Motor neuron (in vitro differentiated cells): ENCODE measurements around the gene STAG3. TPM values are rescaled to one million over a fixed set of nuclear protein-coding genes. Genes with fewer than 3 reads are reported as not detected.
"Not testable (repeated sequence)": the region's sequence is repeated elsewhere in the genome, so short reads cannot be mapped to it uniquely, and the experiment has no call there.

Source experiments
- ATAC-seq, 8 experiments: fragments of 200-7000 bp; cut with Tn5 transposase; replicated peaks in 6 of 8; 2 replicates each; pipeline ENCODE4 v1.8.0; 2021; ENCODE audit warnings: mild to moderate bottlenecking in 8 of 8, moderate library complexity in 8 of 8
- H3K27ac ChIP-seq, 2 donors: fragments of 250-450 bp; sonication (Bioruptor Pico); 2 replicates each; pipeline ENCODE4 v1.9.0; 2021; ENCODE audit warnings: antibody characterized with exemption in 2 of 2, mild to moderate bottlenecking in 2 of 2, moderate library complexity in 1 of 2
- H3K4me1 ChIP-seq, 2 donors: fragments of 250-450 bp; sonication (Bioruptor Pico); replicated peaks in 1 of 2; 2 replicates each; pipeline ENCODE4 v1.6.1; 2021; ENCODE audit warnings: antibody characterized with exemption in 2 of 2, mild to moderate bottlenecking in 2 of 2, moderate library complexity in 1 of 2
- H3K4me3 ChIP-seq, 5 donors: fragments of 250-450 bp; sonication (Bioruptor Pico); 2 replicates each; pipeline ENCODE4 v1.9.0; 2021; ENCODE audit warnings: antibody characterized with exemption in 5 of 5, mild to moderate bottlenecking in 5 of 5, moderate library complexity in 4 of 5
- WGBS, 10 experiments: fragments of 450-650 bp; shearing (Covaris generic); methylation state at CpG; one replicate each; pipeline ENCODE4 v1.0.0; 2022; 5-methylcytosine and 5-hydroxymethylcytosine counted together
- in situ Hi-C, 9 experiments: fragments of 400-800 bp; cut with MboI; loops; one replicate each; pipeline ENCODE4 v1.15.0; 2021; ENCODE audit warnings: low sequenced_read_pairs in 9 of 9, low pct_unique_long_range_greater_than_20kb in 2 of 9; ENCODE audit not compliant: unreplicated experiment in 9 of 9
- total RNA-seq, 8 experiments: library from RNA; unstranded; fragments of 300-600 nt; gene quantifications; 2 replicates each; pipeline versions ENCODE4 v1.2.3 to v1.2.4, GENCODE V29; 2022

STAG3 gene
- total RNA-seq, 8 experiments from 2014 or later: 2.1 to 18.0 (median 7.5) TPM

DNA sequence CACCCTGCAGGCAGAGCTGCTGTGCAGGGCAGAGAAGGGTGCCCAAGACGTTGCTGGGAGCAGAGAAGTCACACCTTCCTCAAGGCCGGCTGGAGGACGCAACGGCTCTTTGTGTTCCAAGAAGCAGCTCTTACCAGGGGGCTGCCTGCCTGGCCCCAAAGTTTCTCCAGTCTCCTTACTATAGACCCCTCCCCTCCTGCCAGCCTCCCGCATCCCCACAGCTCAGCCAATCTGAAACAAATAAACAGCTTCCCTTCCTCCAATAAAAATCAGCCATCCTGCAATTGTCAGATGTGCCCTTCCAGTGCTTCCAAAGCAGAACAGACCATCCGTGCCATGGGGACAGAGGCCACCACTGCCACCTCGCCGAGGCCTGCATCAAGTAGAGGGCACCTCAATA, 82.3 kb downstream of the STAG3 start:
- ATAC-seq, H3K4me1 ChIP-seq, in situ Hi-C loops, H3K4me3 ChIP-seq, H3K27ac ChIP-seq: not testable (repeated sequence)
- 96% methylated on average over 3 of the region's 8 CpGs; no CpG with 5 or more reads in 9 of the 10 experiments for WGBS, 10 experiments

DNA sequence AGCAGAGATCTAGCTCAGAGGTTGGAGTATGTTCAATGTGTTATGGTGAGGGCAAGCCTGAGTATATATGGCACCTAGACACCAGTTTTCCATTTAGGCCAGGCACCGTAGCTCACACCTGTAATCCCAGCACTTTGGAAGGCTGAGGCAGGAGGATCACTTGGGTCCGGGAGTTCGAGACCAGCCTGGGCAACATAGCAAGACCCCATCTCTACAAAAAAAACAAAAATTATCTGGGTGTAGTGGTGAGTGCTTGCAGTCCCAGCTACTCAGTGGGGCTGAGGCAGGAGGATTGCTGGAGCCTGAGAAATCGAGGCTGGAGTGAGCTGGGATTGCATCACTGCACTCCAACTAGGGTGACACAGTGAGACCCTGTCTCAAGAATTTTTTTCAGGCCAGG, 85.2 kb downstream of the STAG3 start:
- H3K4me1 ChIP-seq, H3K4me3 ChIP-seq, H3K27ac ChIP-seq, in situ Hi-C loops, ATAC-seq: not testable (repeated sequence)
- WGBS, 10 experiments: 78 to 100% (median 88%) methylated on average over 1 to 3 of the region's 4 CpGs; no CpG with 5 or more reads in 3 of the 10 experiments

Other genes starting within 250 kb of the STAG3 start
- gene GJC3, start 248.3 kb upstream of the STAG3 start, total RNA-seq: 1 to 10 TPM in 1 of 8 experiments, under 1 TPM in 5, not detected in 2; 0.18 to 3.7 (median 0.46) TPM
- 100 to 1,000 TPM in 1 of 8 experiments, 10 to 100 TPM in 2, 1 to 10 TPM in 1, under 1 TPM in 2, not detected in 2; 0.08 to 229 (median 12.5) TPM for gene AZGP1, start 201.9 kb upstream of the STAG3 start, total RNA-seq
- gene ZKSCAN1, start 162.3 kb upstream of the STAG3 start, total RNA-seq: 10 to 100 TPM; 26.1 to 68.7 (median 48.3) TPM
- gene ZSCAN21, start 128.1 kb upstream of the STAG3 start, total RNA-seq: 10 to 100 TPM in 7 of 8 experiments, 1 to 10 TPM in 1; 5.9 to 19.5 (median 16.1) TPM
- gene ZNF3, start 96.2 kb upstream of the STAG3 start, total RNA-seq: 10 to 100 TPM; 32.4 to 63.8 (median 49.4) TPM
- 100 to 1,000 TPM in 2 of 8 experiments, 10 to 100 TPM in 6; 36.8 to 128 (median 72.2) TPM for gene COPS6, start 88.9 kb upstream of the STAG3 start, total RNA-seq
- 100 to 1,000 TPM in 3 of 8 experiments, 10 to 100 TPM in 5; 15.0 to 262 (median 73.9) TPM for gene MCM7, start 76.5 kb upstream of the STAG3 start, total RNA-seq
- 10 to 100 TPM in 7 of 8 experiments, 1 to 10 TPM in 1; 9.5 to 21.1 (median 16.3) TPM for gene AP4M1, start 76.3 kb upstream of the STAG3 start, total RNA-seq
- 10 to 100 TPM; 18.0 to 49.1 (median 33.5) TPM for gene TAF6, start 58.6 kb upstream of the STAG3 start, total RNA-seq
- gene CNPY4, start 58.3 kb upstream of the STAG3 start, total RNA-seq: 10 to 100 TPM; 11.3 to 46.0 (median 16.2) TPM
- 1 to 10 TPM; 1.7 to 5.1 (median 4.1) TPM for gene MBLAC1, start 51.0 kb upstream of the STAG3 start, total RNA-seq
- 100 to 1,000 TPM in 5 of 8 experiments, 10 to 100 TPM in 3; 74.0 to 145 (median 111) TPM for gene LAMTOR4, start 29.0 kb upstream of the STAG3 start, total RNA-seq
- gene TRAPPC14, start 19.2 kb upstream of the STAG3 start, total RNA-seq: 10 to 100 TPM in 7 of 8 experiments, 1 to 10 TPM in 1; 9.5 to 24.7 (median 17.9) TPM
- gene GAL3ST4, start 9.3 kb upstream of the STAG3 start, total RNA-seq: 1 to 10 TPM; 1.6 to 5.0 (median 2.7) TPM
- 100 to 1,000 TPM in 3 of 8 experiments, 10 to 100 TPM in 2, 1 to 10 TPM in 2, under 1 TPM in 1; 0.92 to 103 (median 54.7) TPM for gene GPC2, start 537 bp upstream of the STAG3 start, total RNA-seq
- gene PVRIG, start 42.0 kb downstream of the STAG3 start, total RNA-seq: 10 to 100 TPM in 1 of 8 experiments, 1 to 10 TPM in 4, under 1 TPM in 1, not detected in 2; 0.98 to 10.7 (median 2.5) TPM
- gene SPDYE3, start 129.8 kb downstream of the STAG3 start, total RNA-seq: 1 to 10 TPM; 1.9 to 7.9 (median 4.1) TPM
- gene PILRB, start 180.2 kb downstream of the STAG3 start, total RNA-seq: 100 to 1,000 TPM in 1 of 8 experiments, 10 to 100 TPM in 7; 10.6 to 107 (median 19.6) TPM
- 1 to 10 TPM in 7 of 8 experiments, under 1 TPM in 1; 0.88 to 9.4 (median 3.0) TPM for gene PILRA, start 195.6 kb downstream of the STAG3 start, total RNA-seq